Astrocyte (in vitro differentiated cells and primary cell): Measurements from ENCODE around the gene PACS2.

ENCODE experiments used
- EZH2 ChIP-seq: IDR thresholded peaks from 2 replicates; pipeline ENCODE4 v1.6.1; 2012; ENCODE audit warnings: mild to moderate bottlenecking, low read length, inconsistent platforms; ENCODE audit not compliant: insufficient read depth
- TF ChIP-seq, protein P1 (sequence below): IDR thresholded peaks from 2 replicates; pipeline ENCODE4 v1.5.1; 2011; ENCODE audit warnings: low read depth, mild to moderate bottlenecking, inconsistent platforms, low read length, moderate library complexity; ENCODE audit not compliant: insufficient read depth

DNA sequence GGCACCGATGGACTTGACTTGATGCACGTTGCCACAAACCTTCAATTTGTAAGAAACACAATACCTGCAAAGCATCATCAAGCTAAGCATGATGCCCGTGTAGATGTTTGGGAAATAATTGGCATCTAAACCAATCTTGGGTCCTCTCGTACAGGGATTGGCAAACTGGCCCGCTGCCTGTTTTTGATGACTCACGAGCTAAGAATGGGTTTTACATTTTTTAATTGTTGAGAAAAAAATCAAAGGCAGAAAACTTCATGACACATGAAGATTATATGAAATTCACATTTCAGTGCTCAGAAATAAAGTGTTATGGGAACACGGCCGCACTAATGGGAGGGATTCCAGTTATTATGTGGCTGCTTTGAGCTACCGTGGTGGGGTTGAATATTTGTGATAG is 116.0 kb downstream of the PACS2 start:
- TF ChIP-seq EZH2, result no peak
- TF ChIP-seq, protein P1, sequence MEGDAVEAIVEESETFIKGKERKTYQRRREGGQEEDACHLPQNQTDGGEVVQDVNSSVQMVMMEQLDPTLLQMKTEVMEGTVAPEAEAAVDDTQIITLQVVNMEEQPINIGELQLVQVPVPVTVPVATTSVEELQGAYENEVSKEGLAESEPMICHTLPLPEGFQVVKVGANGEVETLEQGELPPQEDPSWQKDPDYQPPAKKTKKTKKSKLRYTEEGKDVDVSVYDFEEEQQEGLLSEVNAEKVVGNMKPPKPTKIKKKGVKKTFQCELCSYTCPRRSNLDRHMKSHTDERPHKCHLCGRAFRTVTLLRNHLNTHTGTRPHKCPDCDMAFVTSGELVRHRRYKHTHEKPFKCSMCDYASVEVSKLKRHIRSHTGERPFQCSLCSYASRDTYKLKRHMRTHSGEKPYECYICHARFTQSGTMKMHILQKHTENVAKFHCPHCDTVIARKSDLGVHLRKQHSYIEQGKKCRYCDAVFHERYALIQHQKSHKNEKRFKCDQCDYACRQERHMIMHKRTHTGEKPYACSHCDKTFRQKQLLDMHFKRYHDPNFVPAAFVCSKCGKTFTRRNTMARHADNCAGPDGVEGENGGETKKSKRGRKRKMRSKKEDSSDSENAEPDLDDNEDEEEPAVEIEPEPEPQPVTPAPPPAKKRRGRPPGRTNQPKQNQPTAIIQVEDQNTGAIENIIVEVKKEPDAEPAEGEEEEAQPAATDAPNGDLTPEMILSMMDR, result no peak
